HG03045 (cell line): ENCODE measurements around the gene CYP2U1.
A peak's percentile ranks its signal among the peaks of the same experiment; 100 is the strongest.
"Not testable (repeated sequence)": the region's sequence is repeated elsewhere in the genome, so short reads cannot be mapped to it uniquely, and the experiment has no call there.

Experiments used
- ATAC-seq: cut with Tn5 transposase; IDR thresholded peaks from one replicate; pipeline ENCODE4 v1.9.1; 2021; ENCODE audit warnings: mild to moderate bottlenecking, moderate library complexity; ENCODE audit not compliant: unreplicated experiment

CYP2U1 gene

GRCh38 chr4:107917500-107917899 is 13.8 kb upstream of the CYP2U1 start:
- no peak for ATAC-seq

GRCh38 chr4:107922486-107923473 is 8.6 kb upstream of the CYP2U1 start:
- no peak for ATAC-seq

GRCh38 chr4:107925713-107926112 is 5.6 kb upstream of the CYP2U1 start:
- ATAC-seq = not testable (repeated sequence)

- ATAC-seq = not testable (repeated sequence)
Observed at GRCh38 chr4:107926875-107927274, 4.5 kb upstream of the CYP2U1 start.

GRCh38 chr4:107931775-107932321 is 499 bp downstream of the CYP2U1 start:
- peak; percentile 18 for ATAC-seq

GRCh38 chr4:107935246-107935645 is 3.9 kb downstream of the CYP2U1 start:
- ATAC-seq = no peak

GRCh38 chr4:107937040-107937439 is 5.7 kb downstream of the CYP2U1 start:
- no peak for ATAC-seq

- no peak for ATAC-seq
Observed at GRCh38 chr4:107939307-107939706, 8.0 kb downstream of the CYP2U1 start.

GRCh38 chr4:107945809-107946208 is 14.5 kb downstream of the CYP2U1 start:
- no peak for ATAC-seq

- ATAC-seq = no peak
Observed at GRCh38 chr4:107950746-107951540, 19.6 kb downstream of the CYP2U1 start.

GRCh38 chr4:107951551-107951950 is 20.2 kb downstream of the CYP2U1 start:
- no peak for ATAC-seq

- ATAC-seq = no peak
Observed at GRCh38 chr4:107956011-107956410, 24.7 kb downstream of the CYP2U1 start.

GRCh38 chr4:107966903-107967302 is 35.6 kb downstream of the CYP2U1 start:
- no peak for ATAC-seq

- ATAC-seq = not testable (repeated sequence)
Observed at GRCh38 chr4:107967519-107967918, 36.2 kb downstream of the CYP2U1 start.

GRCh38 chr4:107967921-107968320 is 36.6 kb downstream of the CYP2U1 start:
- not testable (repeated sequence) for ATAC-seq

- ATAC-seq = no peak
Observed at GRCh38 chr4:107970063-107970798, 38.9 kb downstream of the CYP2U1 start.

- ATAC-seq = no peak
Observed at GRCh38 chr4:107972605-107973004, 41.3 kb downstream of the CYP2U1 start.

GRCh38 chr4:107974523-107974922 is 43.2 kb downstream of the CYP2U1 start:
- ATAC-seq = no peak

GRCh38 chr4:107977482-107977881 is 46.1 kb downstream of the CYP2U1 start:
- ATAC-seq = no peak

GRCh38 chr4:107977966-107978705 is 46.8 kb downstream of the CYP2U1 start:
- ATAC-seq = no peak
